H9 (cell line): ENCODE results near the gene NLRC3. TPM values are rescaled to one million over a fixed set of nuclear protein-coding genes. Genes with fewer than 3 reads are reported as not detected.
A peak's percentile ranks its signal among the peaks of the same experiment; 100 is the strongest.

ENCODE experiments used
- DNase-seq: peaks from one replicate; pipeline ENCODE4 v3.0.0-alpha.2; 2017
- H2AFZ ChIP-seq: one replicate; pipeline ENCODE4 v1.6.1; 2013; ENCODE audit warnings: mild to moderate bottlenecking, low read length, control low read depth, moderate library complexity
- H2AK5ac ChIP-seq: 2 replicates; pipeline ENCODE4 v1.6.1; 2013; ENCODE audit warnings: low read length, control low read depth, mixed read lengths; ENCODE audit not compliant: insufficient read length
- H2BK120ac ChIP-seq: one replicate; pipeline ENCODE4 v1.6.1; 2013; ENCODE audit warnings: low read depth, mild to moderate bottlenecking, low read length, control low read depth, inconsistent platforms; ENCODE audit not compliant: poor library complexity, severe bottlenecking
- H2BK12ac ChIP-seq: 2 replicates; pipeline ENCODE4 v1.6.1; 2013; ENCODE audit warnings: low read length, control low read depth, mixed read lengths, low read depth; ENCODE audit not compliant: insufficient read length
- H2BK15ac ChIP-seq: 2 replicates; pipeline ENCODE4 v1.6.1; 2013; ENCODE audit warnings: low read depth, low read length, control low read depth
- H2BK20ac ChIP-seq: one replicate; pipeline ENCODE4 v1.6.1; 2013; ENCODE audit warnings: low read depth, mild to moderate bottlenecking, low read length, control low read depth, inconsistent platforms; ENCODE audit not compliant: poor library complexity, severe bottlenecking
- H2BK5ac ChIP-seq: 2 replicates; pipeline ENCODE4 v1.6.1; 2013; ENCODE audit warnings: low read length, control low read depth, mixed read lengths; ENCODE audit not compliant: insufficient read length
- H3K14ac ChIP-seq: 2 replicates; pipeline ENCODE4 v1.6.1; 2013; ENCODE audit warnings: low read length, control low read depth; ENCODE audit not compliant: insufficient read depth
- H3K18ac ChIP-seq: 2 replicates; pipeline ENCODE4 v1.6.1; 2013; ENCODE audit warnings: low read depth, mild to moderate bottlenecking, mixed read lengths, low read length, control low read depth; ENCODE audit not compliant: insufficient read length
- H3K23ac ChIP-seq: 2 replicates; pipeline ENCODE4 v1.6.1; 2013; ENCODE audit warnings: low read length, control low read depth, mixed read lengths, low read depth; ENCODE audit not compliant: insufficient read length
- H3K23me2 ChIP-seq: 2 replicates; pipeline ENCODE4 v1.6.1; 2013; ENCODE audit warnings: low read depth, mild to moderate bottlenecking, mixed read lengths, low read length, control low read depth; ENCODE audit not compliant: insufficient read length, poor library complexity, severe bottlenecking
- H3K27ac ChIP-seq: 2 replicates; pipeline ENCODE4 v1.5.1; 2013; ENCODE audit warnings: low read length, control low read depth, mixed read lengths, low read depth; ENCODE audit not compliant: insufficient read length
- H3K27me3 ChIP-seq: 2 replicates; pipeline ENCODE4 v1.6.1; 2013; ENCODE audit warnings: low read length, control low read depth, inconsistent platforms; ENCODE audit not compliant: insufficient read depth
- H3K4ac ChIP-seq: 2 replicates; pipeline ENCODE4 v1.6.1; 2013; ENCODE audit warnings: low read depth, mild to moderate bottlenecking, control low read depth, inconsistent platforms, low read length, moderate library complexity
- H3K4me1 ChIP-seq: 2 replicates; pipeline ENCODE4 v1.6.1; 2013; ENCODE audit warnings: low read length, control low read depth, inconsistent platforms; ENCODE audit not compliant: insufficient read depth
- H3K4me2 ChIP-seq: 2 replicates; pipeline ENCODE4 v1.6.1; 2013; ENCODE audit warnings: low read length, control low read depth, mixed read lengths; ENCODE audit not compliant: insufficient read length, insufficient read depth
- H3K56ac ChIP-seq: 2 replicates; pipeline ENCODE4 v1.6.1; 2013; ENCODE audit warnings: low read depth, mild to moderate bottlenecking, mixed read lengths, low read length, control low read depth; ENCODE audit not compliant: insufficient read length
- H3K79me1 ChIP-seq: 2 replicates; pipeline ENCODE4 v1.6.1; 2013; ENCODE audit warnings: low read depth, mild to moderate bottlenecking, moderate library complexity, low read length, control low read depth, inconsistent platforms; ENCODE audit not compliant: insufficient read depth, poor library complexity, severe bottlenecking
- H3K79me2 ChIP-seq: 2 replicates; pipeline ENCODE4 v1.6.1; 2013; ENCODE audit warnings: low read length, control low read depth, inconsistent platforms; ENCODE audit not compliant: insufficient read depth
- H3K9ac ChIP-seq: 2 replicates; pipeline ENCODE4 v1.6.1; 2013; ENCODE audit warnings: low read length, control low read depth, mixed read lengths; ENCODE audit not compliant: insufficient read length; ENCODE audit errors: extremely low read depth
- H3K9me3 ChIP-seq: one replicate; pipeline ENCODE4 v1.6.1; 2013; ENCODE audit warnings: low read depth, low read length, inconsistent platforms; ENCODE audit not compliant: control insufficient read depth
- H3T11ph ChIP-seq: one replicate; pipeline ENCODE4 v1.6.1; 2013; ENCODE audit warnings: mild to moderate bottlenecking, low read length, control low read depth, inconsistent platforms
- H4K20me1 ChIP-seq: one replicate; pipeline ENCODE4 v1.6.1; 2013; ENCODE audit not compliant: control insufficient read depth, insufficient read length, insufficient read depth
- H4K5ac ChIP-seq: 2 replicates; pipeline ENCODE4 v1.6.1; 2013; ENCODE audit warnings: low read depth, mild to moderate bottlenecking, mixed read lengths, low read length, control low read depth; ENCODE audit not compliant: insufficient read length
- H4K8ac ChIP-seq: replicated peaks from 2 replicates; pipeline ENCODE4 v1.6.1; 2013; ENCODE audit warnings: low read length, control low read depth, mixed read lengths, low read depth; ENCODE audit not compliant: insufficient read length
- H4K91ac ChIP-seq: 2 replicates; pipeline ENCODE4 v1.6.1; 2013; ENCODE audit warnings: low read depth, mild to moderate bottlenecking, moderate library complexity, mixed read lengths, low read length, control low read depth; ENCODE audit not compliant: insufficient read length
- H3K27ac Mint-ChIP-seq, 3 experiments: 2 replicates in 2 of 3; 3 replicates in 1 of 3; pipeline ENCODE4 v1.8.0; 2020 to 2021; ENCODE audit warnings: mixed read lengths in 3 of 3, mild to moderate bottlenecking in 1 of 3, moderate library complexity in 1 of 3
- H3K27me3 Mint-ChIP-seq: 2 replicates; pipeline ENCODE4 v1.8.0; 2021; ENCODE audit warnings: low read depth, mild to moderate bottlenecking, moderate library complexity, mixed read lengths
- H3K36me3 Mint-ChIP-seq, 3 experiments: 2 replicates in 2 of 3; 3 replicates in 1 of 3; pipeline ENCODE4 v1.8.0; 2020 to 2021; ENCODE audit warnings: low read depth in 3 of 3, mixed read lengths in 3 of 3; ENCODE audit not compliant: insufficient read depth in 1 of 3
- H3K4me1 Mint-ChIP-seq, 2 experiments: 2 replicates each; pipeline ENCODE4 v1.8.0; 2020; ENCODE audit warnings: mixed read lengths in 2 of 2
- H3K4me3 Mint-ChIP-seq, 2 experiments: 2 replicates in 1 of 2; 3 replicates in 1 of 2; pipeline ENCODE4 v1.8.0; 2020 to 2021; ENCODE audit warnings: mild to moderate bottlenecking in 2 of 2, mixed read lengths in 2 of 2, moderate library complexity in 1 of 2
- H3K9me3 Mint-ChIP-seq, 2 experiments: 2 replicates in 1 of 2; 3 replicates in 1 of 2; pipeline ENCODE4 v1.8.0; 2020; ENCODE audit warnings: mild to moderate bottlenecking in 2 of 2, mixed read lengths in 2 of 2, moderate library complexity in 1 of 2
- CTCF ChIP-seq: fragments of 200-600 bp; sonication (generic); conservative IDR thresholded peaks from 3 replicates; pipeline ENCODE4 v1.8.0; 2021; ENCODE audit warnings: antibody characterized with exemption, mild to moderate bottlenecking
- WGBS: extraction: QIAGEN DNeasy Blood & Tissue Kit; methylation state at CpG from one replicate; pipeline ENCODE4 v1.1.7; 2013; ENCODE audit warnings: missing lambda C conversion rate, low lambda C conversion rate, mixed read lengths; ENCODE audit not compliant: insufficient read length; ENCODE audit errors: extremely low coverage; 5-methylcytosine and 5-hydroxymethylcytosine counted together
- total RNA-seq: library from RNA; stranded (reverse); gene quantifications from 2 replicates; pipeline ENCODE4 v1.2.1, GENCODE V29; 2021

NLRC3 gene
- total RNA-seq, 1 experiment from 2014 or later, result 0.44 TPM

- no CpG with 5 or more reads among the region's 7 CpGs for WGBS
- Histone ChIP-seq H3K23ac (no peak overlapping the region), H3K4me1 (no peaks in the 10 kb centered on the region), H2BK5ac (no peak overlapping the region), H3K9ac (no peak overlapping the region), H2BK20ac (no peak overlapping the region), H3K27me3 (no peaks in the 10 kb centered on the region), H2AFZ (no peak overlapping the region), H3K79me1 (no peaks in the 10 kb centered on the region), H3K4ac (no peak overlapping the region), H2BK12ac (no peak overlapping the region), H4K91ac (no peak overlapping the region), H4K20me1 (no peaks in the 10 kb centered on the region), H2AK5ac (no peak overlapping the region), H3K27ac (no peak overlapping the region), H3T11ph (no peak overlapping the region), H2BK15ac (no peak overlapping the region), H3K4me2 (no peak overlapping the region), H4K8ac (no peak overlapping the region), H3K23me2 (no peaks in the 10 kb centered on the region), H3K56ac (no peak overlapping the region), H3K9me3 (no peaks in the 10 kb centered on the region), H3K79me2 (no peaks in the 10 kb centered on the region), H3K18ac (no peak overlapping the region), H4K5ac (no peak overlapping the region), H3K14ac (no peak overlapping the region; the same call in 1 of the 2 replicates), H2BK120ac (no peak overlapping the region)
- no peak overlapping the region for H3K4me3 Mint-ChIP-seq
- H3K4me1 Mint-ChIP-seq, result peaks cover 10 to 25% of the 10 kb centered on the region in 2 experiments; a peak in 3 of 4 replicates
- peak overlapping the region in 2 of 3 experiments; percentile 64 to 91; a peak in 4 of 7 replicates for H3K27ac Mint-ChIP-seq
- DNase-seq, result no peak
- no peaks in the 10 kb centered on the region for H3K9me3 Mint-ChIP-seq
- TF ChIP-seq CTCF, result no peak
- peaks cover 9 to 25% (median 21%) of the 10 kb centered on the region in 3 experiments; a peak in 6 of 7 replicates for H3K36me3 Mint-ChIP-seq
- no peaks in the 10 kb centered on the region for H3K27me3 Mint-ChIP-seq
Measured at GRCh38 chr16:3579776-3580175, 2.6 kb upstream of the NLRC3 start.
